Osteoblast (primary cell): ENCODE results near the gene COQ4. TPM values are rescaled to one million over a fixed set of nuclear protein-coding genes. Genes with fewer than 3 reads are reported as not detected.

ENCODE experiments used
- DNase-seq: peaks from one replicate; pipeline ENCODE4 v3.0.0; 2011; ENCODE audit warnings: low spot score, mixed read lengths; ENCODE audit not compliant: insufficient read length; ENCODE audit errors: missing footprints
- H2AFZ ChIP-seq: 2 replicates; pipeline ENCODE4 v1.6.0; 2011; ENCODE audit warnings: mild to moderate bottlenecking, low read length
- H3K27ac ChIP-seq: 2 replicates; pipeline ENCODE4 v1.5.1; 2011; ENCODE audit warnings: mild to moderate bottlenecking, low read depth, low read length, moderate library complexity
- H3K27me3 ChIP-seq: 2 replicates; pipeline ENCODE4 v1.6.0; 2012; ENCODE audit warnings: mild to moderate bottlenecking, control low read depth, inconsistent platforms, low read length, moderate library complexity; ENCODE audit not compliant: insufficient read depth
- H3K36me3 ChIP-seq: 2 replicates; pipeline ENCODE4 v1.5.1; 2011; ENCODE audit warnings: mild to moderate bottlenecking, low read length, control low read depth, moderate library complexity; ENCODE audit not compliant: insufficient read depth
- H3K4me1 ChIP-seq: 2 replicates; pipeline ENCODE4 v1.5.1; 2011; ENCODE audit warnings: mild to moderate bottlenecking, low read length, control low read depth, moderate library complexity; ENCODE audit not compliant: insufficient read depth
- H3K4me2 ChIP-seq: 2 replicates; pipeline ENCODE4 v1.6.0; 2011; ENCODE audit warnings: mild to moderate bottlenecking, low read length; ENCODE audit not compliant: insufficient read depth
- H3K4me3 ChIP-seq: fragments of 200-600 bp; sonication (generic); 3 replicates; pipeline ENCODE4 v1.5.1; 2012; ENCODE audit warnings: mild to moderate bottlenecking, low read length, inconsistent platforms; ENCODE audit not compliant: insufficient read depth
- H3K79me2 ChIP-seq: 2 replicates; pipeline ENCODE4 v1.6.0; 2012; ENCODE audit warnings: mild to moderate bottlenecking, low read length, control low read depth, inconsistent platforms; ENCODE audit not compliant: insufficient read depth
- H3K9me3 ChIP-seq: 2 replicates; pipeline ENCODE4 v1.5.1; 2011; ENCODE audit warnings: low read depth, low read length, control low read depth
- H4K20me1 ChIP-seq: 2 replicates; pipeline ENCODE4 v1.6.0; 2012; ENCODE audit warnings: mild to moderate bottlenecking, low read length, control low read depth; ENCODE audit not compliant: insufficient read depth
- CTCF ChIP-seq: IDR thresholded peaks from 2 replicates; pipeline ENCODE4 v1.5.1; 2011; ENCODE audit warnings: mild to moderate bottlenecking, low read depth, low read length, moderate library complexity; ENCODE audit errors: extremely low read depth
- total RNA-seq: library from RNA; depleted of rRNA; stranded (reverse); fragments of >200 nt; gene quantifications from 2 replicates; pipeline ENCODE4 v1.2.3, GENCODE V29; 2012

COQ4 gene
- total RNA-seq, 1 donor: 34.7 TPM

- no peak overlapping the region for H3K4me3 ChIP-seq
- H3K79me2 ChIP-seq: no peaks in the 10 kb centered on the region
- no peaks in the 10 kb centered on the region for H4K20me1 ChIP-seq
- H3K4me1 ChIP-seq: no peaks in the 10 kb centered on the region
- no peaks in the 10 kb centered on the region for H3K27me3 ChIP-seq
- DNase-seq: no peak
- TF ChIP-seq CTCF: no peak
- H3K27ac ChIP-seq: no peak overlapping the region
- no peaks in the 10 kb centered on the region for H3K9me3 ChIP-seq
- H2AFZ ChIP-seq: no peak overlapping the region
- H3K4me2 ChIP-seq: no peak overlapping the region
- H3K36me3 ChIP-seq: peaks cover 40% of the 10 kb centered on the region
Observed at GRCh38 chr9:128314697-128315096, 7.9 kb upstream of the COQ4 start.

DNA sequence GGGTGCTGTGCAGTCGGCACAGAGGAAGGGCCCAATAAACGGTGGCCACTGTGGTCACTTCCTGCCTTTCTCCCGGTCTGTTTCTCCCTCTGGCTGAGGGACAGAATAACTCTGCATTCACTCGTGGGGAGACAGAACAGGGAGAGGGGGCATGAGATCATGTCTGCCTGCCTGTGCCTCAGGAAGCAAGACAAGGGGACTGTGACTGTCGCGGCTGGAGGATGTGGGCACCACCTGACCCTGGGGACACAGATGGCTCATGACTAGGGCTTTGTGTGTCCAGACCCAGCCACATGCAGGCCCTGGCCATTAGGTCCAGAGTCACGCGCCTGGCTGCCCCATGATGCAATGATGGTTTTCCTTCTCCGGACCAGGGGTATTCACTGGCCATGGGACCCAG, 6.2 kb upstream of the COQ4 start:
- no peak overlapping the region for H3K27ac ChIP-seq
- H2AFZ ChIP-seq: no peak overlapping the region
- peaks cover 23% of the 10 kb centered on the region for H3K36me3 ChIP-seq
- no peak overlapping the region for H3K4me2 ChIP-seq
- no peaks in the 10 kb centered on the region for H3K27me3 ChIP-seq
- no peaks in the 10 kb centered on the region for H3K9me3 ChIP-seq
- no peaks in the 10 kb centered on the region for H4K20me1 ChIP-seq
- H3K4me1 ChIP-seq: peaks cover 4% of the 10 kb centered on the region
- H3K4me3 ChIP-seq: no peak overlapping the region
- no peak for TF ChIP-seq CTCF
- DNase-seq: no peak
- H3K79me2 ChIP-seq: peaks cover 6% of the 10 kb centered on the region

GRCh38 chr9:128317629-128318028, 5.0 kb upstream of the COQ4 start:
- peaks cover 15% of the 10 kb centered on the region for H3K79me2 ChIP-seq
- no peak for TF ChIP-seq CTCF
- no peak overlapping the region for H3K4me3 ChIP-seq
- no peaks in the 10 kb centered on the region for H3K27me3 ChIP-seq
- H3K4me2 ChIP-seq: no peak overlapping the region
- peaks cover 21% of the 10 kb centered on the region for H3K36me3 ChIP-seq
- no peaks in the 10 kb centered on the region for H4K20me1 ChIP-seq
- peak; percentile 31 for DNase-seq
- no peaks in the 10 kb centered on the region for H3K9me3 ChIP-seq
- H3K27ac ChIP-seq: no peak overlapping the region
- H2AFZ ChIP-seq: no peak overlapping the region
- H3K4me1 ChIP-seq: peaks cover 9% of the 10 kb centered on the region

GRCh38 chr9:128321343-128321742, 1.3 kb upstream of the COQ4 start:
- H3K36me3 ChIP-seq: peaks cover 33% of the 10 kb centered on the region
- H3K27me3 ChIP-seq: no peaks in the 10 kb centered on the region
- peak; percentile 69 for DNase-seq
- H4K20me1 ChIP-seq: peaks cover 9% of the 10 kb centered on the region
- H3K79me2 ChIP-seq: peaks cover 47% of the 10 kb centered on the region
- no peaks in the 10 kb centered on the region for H3K9me3 ChIP-seq
- H3K27ac ChIP-seq: no peak overlapping the region
- no peak for TF ChIP-seq CTCF
- H3K4me2 ChIP-seq: peak overlapping the region; percentile 99
- peaks cover 19% of the 10 kb centered on the region for H3K4me1 ChIP-seq
- peak overlapping the region; percentile 81 for H3K4me3 ChIP-seq
- H2AFZ ChIP-seq: no peak overlapping the region
